Measurements from ENCODE around the gene DCC. TPM values are rescaled to one million over a fixed set of nuclear protein-coding genes. Genes with fewer than 3 reads are reported as not detected.

DCC gene
- total RNA-seq, 1 experiment from 2014 or later: not detected

GRCh38 chr18:52903857-52904256 lies 563.9 kb downstream of the DCC start:
- Histone ChIP-seq H3K27ac (ENCODE audit: low read depth, low read length) (no peak overlapping the region), H3K9me3 (ENCODE audit: control insufficient read depth in 1 of 2, insufficient read depth in 1 of 2, low read depth in 1 of 2, low read length in 2 of 2) (peaks cover 10 to 11% of the 10 kb centered on the region in 2 experiments; a peak in 2 of 4 replicates), H3K9me2 (ENCODE audit: insufficient read depth) (no peaks in the 10 kb centered on the region), H3K27me3 (ENCODE audit: insufficient read depth, low read length) (no peaks in the 10 kb centered on the region), H3K4me2 (ENCODE audit: low read length) (no peak overlapping the region), H3K4me3 (replicated peaks in 1 of 2; ENCODE audit: low read depth in 1 of 2, low read length in 2 of 2) (no peak overlapping the region), H2AFZ (ENCODE audit: low read depth, low read length, poor library complexity, severe bottlenecking) (no peak overlapping the region), H3K36me3 (ENCODE audit: control insufficient read depth in 1 of 2, insufficient read depth in 2 of 2, low read length in 2 of 2) (no peaks in the 10 kb centered on the region), H3K79me2 (ENCODE audit: insufficient read depth, low read length) (no peaks in the 10 kb centered on the region), H4K20me1 (ENCODE audit: insufficient read depth) (no peaks in the 10 kb centered on the region), H3K9ac (ENCODE audit: low read length) (no peak overlapping the region), H3K4me1 (ENCODE audit: control insufficient read depth in 1 of 2, insufficient read depth in 2 of 2, low read length in 2 of 2) (no peaks in the 10 kb centered on the region)
- ChIA-PET POLR2A (no interaction called here), RAD21 (ENCODE audit: low non-redundant PET in 1 of 2, low total read pairs in 2 of 2, uncharacterized antibody in 2 of 2, unreplicated experiment in 2 of 2) (no interaction called here), CTCF (no interaction called here)
- intact Hi-C loops (cut with micrococcal nuclease): no loop called here
- ATAC-seq (no peak), DNase-seq (ENCODE audit: low read depth, low spot score) (no peak)
- no peak for TF ChIP-seq YY1 (IDR thresholded peaks at IDR 0.05; ENCODE audit: extremely low read depth, insufficient replicate concordance, low read depth, low read length)
- TF ChIP-seq CTCF (IDR thresholded peaks at IDR 0.05 in 2 of 3, conservative IDR thresholded peaks at IDR 0.05 in 1 of 3; ENCODE audit: borderline replicate concordance in 1 of 3, insufficient read depth in 1 of 3, low read depth in 2 of 3, low read length in 2 of 3): peak in 2 of 3 experiments; percentile 14 to 24; a peak in 1 of 6 replicates
- TF ChIP-seq CEBPB (IDR thresholded peaks at IDR 0.05; ENCODE audit: low read depth): no peak
- TF ChIP-seq EZH2phosphoT487 (IDR thresholded peaks at IDR 0.05; ENCODE audit: borderline replicate concordance): no peak
- no peak for TF ChIP-seq ZBTB33 (IDR thresholded peaks at IDR 0.05; ENCODE audit: extremely low read depth, insufficient replicate concordance, low read length)
- TF ChIP-seq FOSL1 (IDR thresholded peaks at IDR 0.05; ENCODE audit: low read depth): no peak
- no peak for TF ChIP-seq REST (IDR thresholded peaks at IDR 0.05; ENCODE audit: low read depth)
- no peak for TF ChIP-seq MAX (IDR thresholded peaks at IDR 0.05)
- no TSS peak for BruUV-seq (replicated peaks)

Measured in HCT116 (cell line).